Stimulated activated CD8-positive, alpha-beta memory T cell treated with anti-CD3 and anti-CD28 coated beads, Interleukin-15, amount 100 ng/mL, for 48 hours (primary cell): ENCODE results near the gene PLEKHD1.
"Not testable (repeated sequence)": the region's sequence is repeated elsewhere in the genome, so short reads cannot be mapped to it uniquely, and the experiment has no call there.

Experiments used
- DNase-seq, 2 donors: peaks; one replicate each; pipeline ENCODE4 v3.0.0-alpha.2; 2020; ENCODE audit warnings: low read depth in 2 of 2

Gene PLEKHD1

DNA sequence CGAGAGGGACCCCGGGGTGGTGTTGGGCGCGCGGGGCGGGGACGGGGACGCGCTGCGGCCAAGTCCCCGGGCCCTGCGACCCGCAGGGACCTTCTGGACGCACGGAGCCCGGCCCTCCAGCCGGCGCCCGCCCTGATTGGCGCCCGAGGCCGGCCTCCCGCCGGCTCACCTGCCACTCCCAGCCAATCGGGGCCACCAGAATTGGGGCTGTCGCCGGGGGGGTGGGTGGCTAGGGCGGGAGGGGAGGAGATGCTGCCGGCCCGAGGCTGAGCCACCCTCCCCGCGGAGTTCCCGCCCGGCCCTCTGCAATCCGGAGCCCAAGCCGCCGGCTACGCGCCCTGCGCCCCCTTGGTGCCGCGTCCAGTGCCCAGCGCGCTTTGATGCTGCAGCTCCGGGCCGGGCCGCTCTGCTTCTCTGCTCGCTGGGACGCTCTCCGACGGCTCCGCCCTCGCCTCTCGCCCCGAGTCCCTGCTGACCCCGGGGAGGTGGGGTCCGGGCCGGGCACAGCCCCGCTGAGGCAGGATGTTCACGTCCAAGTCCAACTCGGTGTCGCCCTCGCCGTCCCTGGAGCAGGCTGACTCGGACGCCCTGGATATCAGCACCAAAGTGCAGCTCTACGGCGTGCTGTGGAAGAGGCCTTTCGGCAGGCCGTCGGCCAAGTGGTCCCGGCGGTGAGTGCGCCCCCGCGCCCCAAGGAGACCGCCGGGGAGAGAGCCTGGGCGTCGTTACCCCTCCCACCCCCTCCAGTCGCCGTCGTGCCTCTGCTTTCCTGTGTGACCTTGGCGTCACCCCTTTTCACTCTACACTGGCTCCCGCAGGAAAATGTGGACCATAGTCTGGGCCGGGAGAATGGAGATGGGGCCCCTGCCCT, at the start of gene PLEKHD1:
PLEKHD1 (plus strand) TSS at position 285 of the 871 bp plus-strand sequence; CDS start at position 523, 238 bp downstream.
- DNase-seq = no peak

DNA sequence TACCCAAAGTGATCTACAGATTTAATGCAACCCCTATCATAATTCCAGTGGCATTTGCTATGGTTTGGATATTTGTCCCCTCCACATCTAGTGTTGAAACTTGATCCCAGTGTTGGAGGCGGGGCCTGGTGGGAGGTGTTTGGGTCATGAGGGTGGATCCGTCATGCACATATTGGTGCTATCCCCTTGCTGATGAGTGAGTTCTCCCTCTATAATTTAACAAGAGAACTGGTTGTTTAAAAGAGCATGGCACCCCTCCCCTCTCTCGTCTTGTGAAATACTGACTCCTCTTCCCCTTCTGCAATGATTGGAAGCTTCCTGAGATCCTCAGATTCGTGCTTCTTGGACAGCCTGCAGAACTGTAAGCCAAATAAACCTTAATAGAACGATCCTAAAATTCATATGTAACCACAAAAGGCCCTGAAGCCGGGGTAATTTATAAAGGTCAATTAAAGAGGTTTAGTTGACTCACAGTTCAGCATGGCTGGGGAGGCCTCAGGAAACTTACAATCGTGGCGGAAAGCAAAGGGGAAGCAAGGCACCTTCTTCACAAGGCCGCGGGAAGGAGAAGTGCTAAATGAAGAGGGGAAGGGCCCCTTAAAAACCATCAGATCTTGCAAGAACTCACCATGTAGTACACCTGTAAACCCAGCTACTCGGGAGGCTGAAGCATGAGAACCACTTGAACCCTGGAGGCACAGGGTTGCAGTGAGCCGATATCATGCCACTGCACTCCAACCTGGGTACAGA, 44.8 kb upstream of the PLEKHD1 start:
- no peak for DNase-seq

DNA sequence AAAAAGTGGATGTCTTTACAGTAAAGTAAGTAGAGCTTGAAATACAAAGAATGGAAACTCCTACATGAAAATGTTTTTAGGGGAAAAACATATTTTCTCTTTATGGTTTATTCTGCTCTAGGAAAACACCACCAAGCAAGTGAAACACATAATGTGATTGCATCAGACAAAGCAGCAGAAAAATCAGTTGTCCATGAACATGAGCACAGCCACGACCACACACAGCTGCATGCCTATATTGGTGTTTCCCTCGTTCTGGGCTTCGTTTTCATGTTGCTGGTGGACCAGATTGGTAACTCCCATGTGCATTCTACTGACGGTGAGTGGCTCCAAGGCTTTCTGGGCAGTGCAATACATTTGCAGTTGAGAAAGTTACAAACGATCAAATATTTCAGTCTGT, 42.6 kb upstream of the PLEKHD1 start:
- DNase-seq = no peak

DNA sequence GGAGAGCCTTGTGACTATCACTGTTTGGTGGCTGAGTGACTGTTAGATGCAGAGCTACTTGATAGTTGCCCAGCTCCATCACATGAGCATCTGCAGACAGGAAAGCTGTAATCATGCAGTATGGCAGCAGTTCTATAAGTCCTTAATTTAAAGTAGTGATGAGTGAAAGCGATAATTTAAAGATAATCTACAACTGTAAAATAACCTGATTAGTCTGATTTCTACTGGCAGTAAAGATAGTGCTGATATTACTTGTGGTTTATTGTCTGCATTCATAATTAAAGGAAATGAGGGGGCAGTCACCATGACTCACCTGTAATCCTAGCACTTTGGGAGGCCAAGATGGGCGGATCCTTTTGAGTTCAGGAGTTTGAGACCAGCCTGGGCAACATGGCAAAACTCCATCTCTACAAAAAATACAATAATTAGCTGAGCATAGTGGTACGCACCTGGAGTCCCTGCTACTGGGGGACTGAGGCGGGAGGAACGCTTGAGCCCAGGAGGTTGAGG, 41.2 kb upstream of the PLEKHD1 start:
- no peak for DNase-seq

DNA sequence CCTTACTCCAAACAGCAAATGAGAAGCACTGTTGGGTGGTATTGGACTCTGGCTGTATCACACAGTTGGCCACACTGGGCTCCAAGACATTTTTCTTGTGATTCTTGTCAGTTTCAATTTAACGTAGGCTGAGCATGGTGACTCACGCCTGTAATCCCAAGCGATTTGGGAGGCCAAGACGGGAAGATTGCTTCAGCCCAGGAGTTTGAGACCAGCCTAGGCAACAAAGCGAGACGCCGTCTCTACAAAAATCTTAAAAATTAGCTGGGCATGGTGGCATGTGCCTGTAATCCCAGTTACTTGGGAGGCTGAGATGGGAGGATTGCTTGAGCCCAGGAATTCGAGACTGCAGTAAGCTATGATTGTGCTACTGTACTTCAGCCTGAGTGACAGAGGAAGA, 35.3 kb upstream of the PLEKHD1 start:
- no peak for DNase-seq

DNA sequence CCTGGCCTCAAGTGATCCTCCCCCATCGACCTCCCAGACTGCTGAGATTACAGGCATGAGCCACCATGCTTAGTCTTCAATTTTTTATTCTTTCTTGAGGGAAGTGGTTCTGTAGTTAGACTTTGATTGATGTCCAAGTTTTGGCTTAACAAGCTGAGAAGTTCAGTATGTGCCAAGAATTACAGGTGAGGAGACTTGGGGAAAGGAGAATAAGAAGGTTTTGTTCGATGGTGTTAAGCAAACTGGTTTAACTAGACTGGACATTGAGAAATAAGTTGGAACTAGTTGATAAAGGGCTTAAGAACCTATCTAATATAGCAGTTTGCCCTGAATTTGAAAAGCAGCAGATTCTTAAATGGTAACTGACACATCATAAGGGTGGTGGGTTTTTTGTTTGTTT, 32.6 kb upstream of the PLEKHD1 start:
- no peak for DNase-seq

DNA sequence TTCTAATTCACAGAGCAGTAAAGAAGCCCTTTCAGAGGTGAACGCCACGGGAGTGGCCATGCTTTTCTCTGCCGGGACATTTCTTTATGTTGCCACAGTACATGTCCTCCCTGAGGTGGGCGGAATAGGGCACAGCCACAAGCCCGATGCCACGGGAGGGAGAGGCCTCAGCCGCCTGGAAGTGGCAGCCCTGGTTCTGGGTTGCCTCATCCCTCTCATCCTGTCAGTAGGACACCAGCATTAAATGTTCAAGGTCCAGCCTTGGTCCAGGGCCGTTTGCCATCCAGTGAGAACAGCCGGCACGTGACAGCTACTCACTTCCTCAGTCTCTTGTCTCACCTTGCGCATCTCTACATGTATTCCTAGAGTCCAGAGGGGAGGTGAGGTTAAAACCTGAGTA, 26.2 kb upstream of the PLEKHD1 start:
- DNase-seq = no peak

DNA sequence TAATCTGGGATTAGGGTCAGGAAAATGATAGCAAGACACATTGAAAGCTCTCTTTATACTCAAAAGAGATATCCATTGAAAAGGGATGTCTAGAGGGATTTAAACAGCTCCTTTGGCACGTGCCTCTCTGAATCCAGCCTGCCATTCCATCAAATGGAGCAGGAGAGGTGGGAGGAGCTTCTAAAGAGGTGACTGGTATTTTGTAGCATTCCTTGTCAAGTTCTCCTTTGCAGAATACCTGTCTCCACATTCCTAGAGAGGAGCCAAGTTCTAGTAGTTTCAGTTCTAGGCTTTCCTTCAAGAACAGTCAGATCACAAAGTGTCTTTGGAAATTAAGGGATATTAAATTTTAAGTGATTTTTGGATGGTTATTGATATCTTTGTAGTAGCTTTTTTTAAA, 25.4 kb upstream of the PLEKHD1 start:
- no peak for DNase-seq

DNA sequence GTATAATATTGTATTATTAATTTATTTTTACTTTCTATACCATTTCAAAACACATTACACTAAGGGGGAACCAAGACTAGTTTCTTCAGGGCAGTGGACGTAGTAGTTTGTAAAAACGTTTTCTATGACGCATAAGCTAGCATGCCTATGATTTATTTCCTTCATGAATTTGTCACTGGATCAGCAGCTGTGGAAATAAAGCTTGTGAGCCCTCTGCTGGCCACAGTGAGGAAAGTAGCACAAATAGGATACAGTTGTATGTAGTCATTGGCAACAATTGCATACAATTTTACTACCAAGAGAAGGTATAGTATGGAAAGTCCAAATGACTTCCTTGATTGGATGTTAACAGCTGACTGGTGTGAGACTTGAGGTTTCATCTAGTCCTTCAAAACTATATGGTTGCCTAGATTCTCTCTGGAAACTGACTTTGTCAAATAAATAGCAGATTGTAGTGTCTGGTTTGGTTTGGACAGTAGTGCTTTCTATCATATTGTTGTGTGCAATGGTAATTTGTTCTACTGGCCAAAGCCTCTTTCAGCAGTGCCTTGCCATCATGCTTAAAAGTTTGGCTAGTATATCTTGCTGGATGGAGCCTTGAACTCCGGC, 24.3 kb upstream of the PLEKHD1 start:
- peak; percentile 13 to 18 for DNase-seq

DNA sequence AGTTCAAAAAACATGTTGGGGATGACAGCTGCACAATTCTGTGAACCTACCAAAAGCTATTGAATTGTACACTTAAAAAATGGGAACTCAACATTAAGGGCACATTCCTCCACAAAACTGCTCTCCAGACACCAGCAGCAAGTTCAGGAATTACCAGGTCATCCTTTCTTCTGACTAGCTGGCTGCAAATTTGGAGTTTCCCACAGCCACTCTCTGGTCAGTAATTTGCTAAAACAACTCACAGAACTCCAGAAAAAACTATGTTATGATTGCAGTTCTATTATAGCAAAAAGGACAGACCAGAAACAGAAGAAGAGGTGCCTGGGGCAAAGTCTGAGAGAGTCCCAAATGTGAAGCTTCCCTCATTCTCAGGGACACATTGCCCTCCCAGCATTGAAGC, 20.1 kb upstream of the PLEKHD1 start:
- no peak for DNase-seq

DNA sequence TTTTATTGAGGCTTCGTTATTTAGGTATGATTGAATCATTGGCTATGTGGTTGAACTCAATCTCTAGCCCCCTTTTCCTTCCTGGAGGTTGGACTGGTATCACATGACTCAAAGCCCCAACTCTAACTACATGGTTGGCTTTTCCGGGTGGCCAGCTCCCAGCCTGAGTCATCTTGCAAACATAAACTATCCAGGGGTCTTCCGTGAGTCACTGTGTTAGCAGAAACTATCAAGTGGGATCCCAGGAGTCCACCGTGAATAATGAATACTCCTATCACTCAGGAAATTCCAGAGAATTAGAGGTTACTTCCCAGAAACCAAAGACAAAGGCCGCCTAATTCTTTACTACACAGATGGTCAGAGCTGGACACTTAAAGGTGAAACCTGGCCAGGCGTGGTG, 19.7 kb upstream of the PLEKHD1 start:
- no peak for DNase-seq

DNA sequence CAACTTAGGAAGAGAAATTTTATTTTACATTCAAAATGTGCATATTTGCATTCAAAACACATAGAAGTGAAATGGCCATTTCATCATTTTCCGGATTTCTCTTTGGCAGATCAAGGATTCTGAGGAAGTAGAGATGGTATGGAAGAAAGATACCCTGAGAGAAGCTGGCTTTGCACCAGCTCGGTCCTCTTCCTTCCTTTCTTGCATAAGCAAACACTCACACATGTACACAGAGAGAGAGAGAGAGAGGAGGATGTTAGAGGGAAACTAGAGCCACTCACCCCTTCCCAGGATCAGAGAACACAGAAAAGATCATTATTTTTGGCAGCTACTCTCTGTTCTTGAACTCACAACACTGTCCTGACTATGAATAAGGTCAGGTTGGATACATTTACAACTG, 15.6 kb upstream of the PLEKHD1 start:
- DNase-seq = no peak

DNA sequence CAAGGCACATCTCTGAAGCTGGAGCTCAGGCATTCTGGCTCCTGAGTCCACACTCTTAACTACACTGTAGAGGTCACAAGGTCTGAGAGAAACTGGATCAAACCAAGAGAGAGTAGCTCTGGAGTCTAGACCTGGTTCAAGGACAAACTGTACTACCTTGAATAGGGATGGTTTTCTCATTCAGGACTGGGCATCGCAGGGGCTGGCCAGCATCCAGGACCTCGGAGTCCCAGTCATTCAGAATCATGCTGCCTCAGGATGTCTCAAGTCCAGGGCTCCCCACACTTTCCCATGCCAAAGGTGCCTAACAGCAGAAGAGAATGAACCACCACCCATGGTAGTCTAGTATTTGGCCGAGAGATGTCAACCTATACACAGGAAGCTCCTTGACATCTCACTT, 13.1 kb upstream of the PLEKHD1 start:
- no peak for DNase-seq

DNA sequence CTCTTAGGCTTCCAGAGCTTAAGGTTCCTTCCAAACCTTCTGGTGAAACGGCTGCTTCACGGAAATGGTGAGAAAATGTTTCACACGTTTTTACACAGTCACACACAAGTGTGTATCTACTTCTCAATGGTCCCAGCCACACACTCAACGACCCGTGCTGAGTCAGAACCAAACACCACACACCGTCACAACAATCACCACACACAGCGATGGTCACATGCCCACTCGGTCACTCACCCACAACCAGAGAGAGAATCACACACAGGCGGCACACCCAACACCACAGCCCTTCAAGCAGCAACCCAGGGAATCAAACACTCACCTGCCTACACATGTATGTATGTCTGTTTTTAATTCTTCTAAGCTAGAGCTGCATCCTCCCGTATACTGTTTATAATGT, 12.6 kb upstream of the PLEKHD1 start:
- DNase-seq = no peak

DNA sequence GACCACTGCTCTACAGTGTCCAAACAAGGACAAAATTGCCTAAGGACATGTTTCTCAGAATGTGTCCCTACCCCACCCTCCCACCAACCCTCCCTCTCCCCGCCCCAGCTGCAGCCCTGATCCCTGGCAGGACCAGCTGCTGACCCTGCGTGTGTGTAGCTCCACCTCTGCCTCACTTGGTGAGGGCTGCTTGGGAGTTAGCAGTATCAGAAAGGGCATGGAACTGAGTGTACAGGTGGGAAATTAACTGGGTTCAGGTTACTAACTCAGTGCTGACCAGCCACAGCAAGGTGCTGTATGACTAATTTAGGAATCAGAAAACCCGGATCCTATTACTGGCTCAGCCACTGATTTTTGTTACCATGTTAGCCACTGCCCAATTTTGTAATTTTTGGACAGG, 11.3 kb upstream of the PLEKHD1 start:
- DNase-seq = no peak

DNA sequence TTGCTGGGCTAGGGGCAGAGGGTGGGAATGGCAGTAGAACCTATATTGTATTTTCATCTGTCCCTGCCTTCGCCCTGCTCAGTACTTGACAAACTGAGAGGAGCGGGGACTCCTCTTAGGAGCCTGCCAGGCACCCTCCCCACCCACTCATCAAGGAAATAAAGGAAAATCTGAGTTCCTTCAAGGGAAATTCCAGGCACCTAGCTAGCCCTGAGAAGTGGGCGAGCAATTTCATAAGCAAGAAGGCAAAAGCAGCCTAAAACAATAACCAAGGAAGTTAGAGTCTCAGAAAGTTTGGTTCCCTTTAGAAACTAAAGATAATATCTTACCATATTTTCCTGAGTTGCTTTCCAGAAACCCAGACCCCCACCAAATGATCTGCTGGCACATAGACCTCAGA, 10.6 kb upstream of the PLEKHD1 start:
- DNase-seq = no peak

DNA sequence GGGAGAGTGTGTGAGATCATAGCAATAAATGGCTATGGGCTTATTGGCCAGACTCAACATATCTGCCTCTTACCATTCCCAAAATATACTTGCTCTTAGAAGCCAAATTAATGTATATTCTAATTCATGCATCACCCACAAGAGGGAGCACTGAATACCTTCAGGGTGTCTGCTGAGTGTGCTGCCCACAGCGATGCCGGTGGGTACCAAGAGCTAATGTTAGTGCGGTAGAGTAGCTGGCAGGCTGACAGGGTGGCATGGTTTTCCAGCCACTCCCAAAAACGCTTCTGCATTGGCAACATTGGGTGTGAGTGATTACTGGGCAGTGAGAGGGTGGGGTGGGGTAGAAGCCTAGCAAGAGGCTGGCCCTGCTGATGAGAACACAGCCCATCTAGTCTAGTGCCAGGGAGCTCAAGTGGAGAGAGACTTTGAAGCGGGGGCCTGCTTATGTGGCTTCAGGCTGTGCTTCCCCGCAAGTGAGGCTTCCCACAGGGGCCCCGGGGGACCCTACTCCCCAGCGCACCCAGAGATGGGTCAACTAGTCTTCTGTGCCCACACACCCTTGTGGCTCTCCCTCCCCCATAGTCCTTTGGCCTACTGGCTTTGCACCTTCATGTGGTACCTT, 9.2 kb upstream of the PLEKHD1 start:
- no peak for DNase-seq

DNA sequence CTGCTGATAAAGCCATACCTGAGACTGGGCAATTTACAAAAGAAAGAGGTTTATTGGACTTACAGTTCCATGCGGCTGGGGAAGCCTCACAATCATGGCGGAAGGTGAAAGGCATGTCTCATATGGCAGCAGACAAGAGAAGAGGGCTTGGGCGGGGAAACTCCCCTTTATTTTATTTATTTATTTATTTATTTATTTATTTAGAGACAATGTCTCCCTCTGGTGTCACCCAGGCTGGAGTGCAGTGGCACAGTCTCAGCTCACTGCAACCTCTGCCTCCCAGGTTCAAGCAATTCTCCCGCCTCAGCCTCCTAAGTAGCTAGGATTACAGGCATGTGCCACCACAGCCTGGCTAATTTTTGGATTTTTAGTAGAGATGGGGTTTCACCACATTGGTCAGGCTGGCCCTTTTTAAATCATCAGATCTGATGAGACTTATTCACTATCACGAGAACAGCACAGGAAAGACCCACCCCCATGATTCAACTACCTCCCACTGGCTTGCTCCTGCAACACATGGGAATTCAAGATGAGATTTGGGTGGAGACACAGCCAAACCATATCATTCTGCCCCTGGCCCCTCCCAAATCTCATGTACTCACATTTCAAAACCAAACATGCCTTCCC, 7.6 kb upstream of the PLEKHD1 start:
- DNase-seq = not testable (repeated sequence)

DNA sequence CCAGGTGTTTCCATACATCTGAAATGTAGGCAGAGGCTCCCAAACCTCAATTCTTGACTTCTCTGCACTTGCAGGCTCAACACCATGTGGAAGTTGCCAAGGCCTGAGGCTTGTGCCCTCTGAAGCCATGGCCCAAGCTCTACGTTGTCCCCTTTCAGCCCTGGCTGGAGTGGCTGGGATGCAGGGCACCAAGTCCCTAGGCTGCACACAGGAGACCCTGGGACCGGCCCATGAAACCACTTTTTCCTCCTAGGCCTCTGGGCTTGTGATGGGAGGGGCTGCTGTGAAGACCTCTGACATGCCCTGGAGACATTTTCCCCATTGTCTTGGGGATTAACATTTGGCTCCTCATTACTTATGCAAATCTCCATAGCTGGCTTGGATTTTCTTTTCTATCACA, 6.5 kb upstream of the PLEKHD1 start:
- not testable (repeated sequence) for DNase-seq

DNA sequence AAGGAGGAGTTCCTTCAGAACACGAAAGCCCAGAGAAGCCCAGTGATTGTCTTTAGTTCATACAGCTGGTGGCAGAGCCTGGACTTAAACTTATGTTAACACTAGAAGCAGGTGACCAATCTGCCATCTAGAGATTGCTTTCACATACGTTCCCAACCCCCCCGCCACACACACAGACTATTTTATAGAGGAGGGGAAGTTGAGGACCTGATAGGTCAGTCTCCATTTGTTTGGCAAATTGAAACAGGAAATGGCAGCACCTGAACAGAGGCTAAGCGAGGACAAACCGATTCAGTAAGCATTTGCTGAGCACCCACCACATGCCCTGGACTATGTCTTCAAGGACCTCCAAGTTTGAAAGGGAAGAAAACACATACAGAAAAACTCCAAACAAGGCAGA, 4.8 kb upstream of the PLEKHD1 start:
- DNase-seq = no peak

DNA sequence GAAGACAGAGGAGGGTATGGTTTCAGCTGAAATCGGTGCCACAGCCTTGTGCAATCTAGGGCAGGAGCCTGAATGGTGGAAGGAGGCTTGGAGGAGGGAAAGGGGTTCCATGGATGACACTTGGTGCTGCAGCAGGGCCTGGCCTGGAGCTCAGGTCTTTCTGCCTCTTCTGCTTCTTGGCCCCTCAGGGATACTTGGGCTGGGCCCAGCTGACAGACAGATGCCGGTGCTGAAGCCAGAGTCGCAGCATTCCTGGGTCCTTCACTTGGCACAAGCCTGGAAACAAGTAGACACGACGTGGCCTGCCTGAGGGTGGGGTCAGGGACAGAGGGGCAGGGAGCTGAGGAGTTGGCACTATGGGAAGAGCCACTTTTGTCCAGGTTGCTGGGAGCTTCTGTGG, 4.4 kb upstream of the PLEKHD1 start:
- DNase-seq = no peak
